GM12878 (cell line): ENCODE results near the gene NDUFV1. TPM values are rescaled to one million over a fixed set of nuclear protein-coding genes. Genes with fewer than 3 reads are reported as not detected.

Experiments
- ATAC-seq: fragments of 200-7000 bp; cut with Tn5 transposase; 3 replicates; pipeline ENCODE4 v1.9.1; 2020; ENCODE audit warnings: mild to moderate bottlenecking, moderate library complexity
- BruUV-seq: library from RNA; stranded (reverse); fragments of 400-500 nt; replicated peaks from 2 replicates; lab custom pipeline; 2021; lab: Mats Ljungman, UMichigan
- CTCF ChIA-PET: fragments of 300-600 bp; sonication (Branson Sonifier 250); formaldehyde crosslinking; extraction: SDS; loops from one replicate; lab custom pipeline; 2021; ENCODE audit warnings: inconsistent platforms; lab: Yijun Ruan, JAX
- POLR2A ChIA-PET: fragments of 350-600 bp; formaldehyde crosslinking; extraction: SDS; loops from one replicate; lab custom pipeline; 2021; ENCODE audit warnings: inconsistent platforms; lab: Charles Lee
- RAD21 ChIA-PET: fragments of 300-600 bp; sonication (Branson Sonifier 250); formaldehyde crosslinking; loops from one replicate; lab custom pipeline; 2023; ENCODE audit warnings: antibody characterized with exemption; ENCODE audit not compliant: unreplicated experiment; lab: Charles Lee
- SMC1A ChIA-PET: fragments of 300-600 bp; sonication (Branson Sonifier 250); formaldehyde crosslinking; loops from one replicate; lab custom pipeline; 2023; ENCODE audit not compliant: unreplicated experiment, uncharacterized antibody; lab: Charles Lee
- DNase-seq: peaks from one replicate; pipeline ENCODE4 v3.0.0-alpha.2; 2011; ENCODE audit warnings: low read depth, low spot score
- FAIRE-seq: peaks from 3 replicates; lab custom pipeline; 2011; peaks lifted over from hg19 to GRCh38; lab: Jason Lieb, UNC
- H2AFZ ChIP-seq: 2 replicates; pipeline ENCODE4 v1.6.0; 2011; ENCODE audit warnings: low read depth, low read length, control low read depth; ENCODE audit not compliant: control insufficient read depth
- H3K27ac ChIP-seq: 2 replicates; pipeline ENCODE4 v1.5.1; 2011; ENCODE audit warnings: control low read depth; ENCODE audit not compliant: control insufficient read depth, insufficient read depth
- H3K27me3 ChIP-seq, 2 experiments: replicated peaks in 1 of 2; 2 replicates each; pipeline versions ENCODE4 v1.6.0 to v1.6.1; 2011; ENCODE audit warnings: low read length in 1 of 2; ENCODE audit not compliant: control insufficient read depth in 2 of 2, insufficient read depth in 2 of 2
- H3K36me3 ChIP-seq, 2 experiments: 2 replicates each; pipeline ENCODE4 v1.5.1; 2011; ENCODE audit warnings: low read length in 1 of 2; ENCODE audit not compliant: control insufficient read depth in 2 of 2, insufficient read depth in 2 of 2
- H3K4me1 ChIP-seq: 2 replicates; pipeline ENCODE4 v1.6.1; 2011; ENCODE audit warnings: mild to moderate bottlenecking, low read length, moderate library complexity, mixed read lengths; ENCODE audit not compliant: control insufficient read depth, insufficient read depth
- H3K4me2 ChIP-seq: 2 replicates; pipeline ENCODE4 v1.6.0; 2011; ENCODE audit warnings: control low read depth; ENCODE audit not compliant: control insufficient read depth, insufficient read depth
- H3K4me3 ChIP-seq: fragments of 200-600 bp; sonication (generic); 2 replicates; pipeline ENCODE4 v1.5.1; 2016
- H3K79me2 ChIP-seq: 2 replicates; pipeline ENCODE4 v1.6.0; 2011; ENCODE audit warnings: low read length; ENCODE audit not compliant: control insufficient read depth, insufficient read depth
- H3K9ac ChIP-seq: 2 replicates; pipeline ENCODE4 v1.8.0; 2011; ENCODE audit warnings: low read length, control low read depth, mixed read lengths; ENCODE audit not compliant: control insufficient read depth, insufficient read depth
- H3K9me3 ChIP-seq: replicated peaks from 3 replicates; pipeline ENCODE4 v1.5.1; 2011; ENCODE audit warnings: mild to moderate bottlenecking, low read length; ENCODE audit not compliant: control insufficient read depth, insufficient read depth
- H4K20me1 ChIP-seq: 2 replicates; pipeline ENCODE4 v1.6.0; 2011; ENCODE audit not compliant: control insufficient read depth, insufficient read depth
- ZBTB4 ChIP-seq: fragments of 450-650 bp; formaldehyde crosslinking; IDR thresholded peaks from 2 replicates; pipeline ENCODE4 v1.4.0; 2022; ENCODE audit warnings: mild to moderate bottlenecking, moderate library complexity
- WGBS: methylation state at CpG from one replicate; pipeline ENCODE4 v1.1.6; 2016; ENCODE audit warnings: low lambda C conversion rate; ENCODE audit not compliant: insufficient replicate concordance, insufficient coverage; ENCODE audit errors: missing lambda C conversion rate; 5-methylcytosine and 5-hydroxymethylcytosine counted together
- in situ Hi-C: fragments of 300-500 bp; cut with MboI; formaldehyde crosslinking; loops from 9 replicates; pipeline ENCODE4 v1.14.3; 2018; ENCODE audit warnings: mixed read lengths
- intact Hi-C: fragments of 100-400 bp; cut with micrococcal nuclease; formaldehyde crosslinking; loops from one replicate; pipeline ENCODE4 v1.14.2; 2022; ENCODE audit not compliant: unreplicated experiment
- polyA plus RNA-seq, 11 experiments: library from polyadenylated mRNA; depleted of rRNA in 4 of 11; unstranded in 6 of 11; stranded (reverse) in 5 of 11; fragments of >200 nt; fragmentation: Nextera tagmentation in 4 of 11; fragmentation: Illumina TruSeq in 1 of 11; extraction: Ambion mirVana in 4 of 11; extraction: Trizol in 1 of 11; gene quantifications; 1 replicate in 1 of 11; 2 replicates in 10 of 11; pipeline versions ENCODE4 v1.2.1 to v1.2.3, GENCODE V29; 2011 to 2016; ENCODE audit warnings: inconsistent platforms in 2 of 11, missing spikeins in 2 of 11, low read depth in 1 of 11
- total RNA-seq, 4 experiments: library from RNA; depleted of rRNA in 3 of 4; stranded (reverse); fragments of >200 nt in 3 of 4; fragmentation: Illumina TruSeq in 1 of 4; extraction: Trizol in 1 of 4; gene quantifications; 2 replicates each; pipeline versions ENCODE4 v1.2.1 to v1.2.3, GENCODE V29; 2013 to 2021

The NDUFV1 gene
- total and polyA plus RNA-seq, 10 of the 15 experiments (the other 5 are each of a cell fraction or from before 2014, with no cell fraction given) = 8.2 to 380 (median 231) TPM

- no peak for TF ChIP-seq ZBTB4 (CRISPR knock-in tag)
- no peak overlapping the region for H3K4me3 ChIP-seq
- WGBS = 100% methylated on average over 1 of the region's 1 CpG
- FAIRE-seq = no peak
- in situ Hi-C loops (no loop called here), intact Hi-C loops (no loop called here)
- H3K9ac ChIP-seq = no peak overlapping the region
- no peaks in the 10 kb centered on the region for H3K27me3 ChIP-seq
- H3K4me1 ChIP-seq = peaks cover 15% of the 10 kb centered on the region
- no peak for ATAC-seq
- ChIA-PET CTCF (interaction anchor here (1.1 to 3.1 kb wide), 4 partner anchors 10 to 18 kb away, joined by 4 to 25 read pairs (median 5); partner anchors contain the start of gene GSTP1), SMC1A (interaction anchor here (0.9 to 1.3 kb wide), 2 partner anchors 11 to 15 kb away, joined by 4 read pairs; no protein-coding TSS in a partner anchor), RAD21 (no interaction called here), POLR2A (interaction anchor here (0.7 to 1.2 kb wide), 4 partner anchors 8 to 222 kb away, joined by 3 read pairs; no protein-coding TSS in a partner anchor)
- no peak overlapping the region for H3K4me2 ChIP-seq
- no peak overlapping the region for H3K27ac ChIP-seq
- no TSS peak for BruUV-seq
- DNase-seq = no peak
- no peaks in the 10 kb centered on the region for H4K20me1 ChIP-seq
- H3K9me3 ChIP-seq = peaks cover 1% of the 10 kb centered on the region; the same call in 1 of the 3 replicates
- H3K36me3 ChIP-seq = no peaks in the 10 kb centered on the region
- H2AFZ ChIP-seq = no peak overlapping the region
- no peaks in the 10 kb centered on the region for H3K79me2 ChIP-seq
Observed at GRCh38 chr11:67599149-67599548, 7.6 kb upstream of the NDUFV1 start.
